ENCODE data around the gene ZNF8. TPM values are rescaled to one million over a fixed set of nuclear protein-coding genes. Genes with fewer than 3 reads are reported as not detected.

ZNF8 gene
- total and polyA plus RNA-seq, 10 of the 15 experiments (the other 5 are each of a cell fraction or from before 2014, with no cell fraction given), result 0.46 to 5.4 (median 2.6) TPM

DNA sequence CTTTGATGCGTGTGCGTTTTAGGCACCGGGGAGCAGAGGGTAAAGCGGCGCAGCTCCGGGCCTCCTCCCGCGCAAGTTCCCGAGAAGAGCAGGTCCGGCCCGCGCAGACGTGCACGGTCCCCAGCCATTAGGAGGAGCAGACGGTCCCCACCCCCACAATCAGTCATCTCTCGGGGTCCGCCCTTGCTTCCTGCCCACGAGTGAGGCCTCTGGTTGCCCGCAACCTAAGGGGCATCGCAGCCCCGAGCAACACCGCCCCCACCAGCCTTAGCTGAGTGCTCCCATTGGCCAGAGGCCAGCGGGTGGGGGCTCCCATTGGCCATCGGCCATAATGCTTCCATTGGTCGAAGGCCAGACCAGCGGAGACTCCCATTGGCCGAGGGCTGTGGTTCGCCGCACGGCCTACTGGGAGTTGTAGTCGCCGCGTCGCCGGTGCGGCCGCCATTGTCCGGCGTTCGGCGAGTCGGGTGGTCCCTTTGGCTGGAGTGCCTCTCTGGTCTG lies at the start of gene ZNF8 (continued):
- TF ChIP-seq, protein P1, sequence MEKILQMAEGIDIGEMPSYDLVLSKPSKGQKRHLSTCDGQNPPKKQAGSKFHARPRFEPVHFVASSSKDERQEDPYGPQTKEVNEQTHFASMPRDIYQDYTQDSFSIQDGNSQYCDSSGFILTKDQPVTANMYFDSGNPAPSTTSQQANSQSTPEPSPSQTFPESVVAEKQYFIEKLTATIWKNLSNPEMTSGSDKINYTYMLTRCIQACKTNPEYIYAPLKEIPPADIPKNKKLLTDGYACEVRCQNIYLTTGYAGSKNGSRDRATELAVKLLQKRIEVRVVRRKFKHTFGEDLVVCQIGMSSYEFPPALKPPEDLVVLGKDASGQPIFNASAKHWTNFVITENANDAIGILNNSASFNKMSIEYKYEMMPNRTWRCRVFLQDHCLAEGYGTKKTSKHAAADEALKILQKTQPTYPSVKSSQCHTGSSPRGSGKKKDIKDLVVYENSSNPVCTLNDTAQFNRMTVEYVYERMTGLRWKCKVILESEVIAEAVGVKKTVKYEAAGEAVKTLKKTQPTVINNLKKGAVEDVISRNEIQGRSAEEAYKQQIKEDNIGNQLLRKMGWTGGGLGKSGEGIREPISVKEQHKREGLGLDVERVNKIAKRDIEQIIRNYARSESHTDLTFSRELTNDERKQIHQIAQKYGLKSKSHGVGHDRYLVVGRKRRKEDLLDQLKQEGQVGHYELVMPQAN (conservative IDR thresholded peaks at IDR 0.05), result no peak
- TF ChIP-seq RUNX3 (IDR thresholded peaks at IDR 0.05; ENCODE audit: low read length) (peak; percentile 80), CBX5 (IDR thresholded peaks at IDR 0.05; ENCODE audit: low read depth) (peak; percentile 54; the same call in 1 of the 2 replicates), HCFC1 (IDR thresholded peaks at IDR 0.05; ENCODE audit: low read length) (peak; percentile 88), ATF7 (IDR thresholded peaks at IDR 0.05; ENCODE audit: low read depth) (peak; percentile 51), MXI1 (IDR thresholded peaks at IDR 0.05; ENCODE audit: low read depth, low read length) (peak; percentile 51; the same call in 1 of the 2 replicates), ZNF274 (IDR thresholded peaks at IDR 0.05; ENCODE audit: insufficient read depth, insufficient read length) (no peak), ZBED1 (IDR thresholded peaks at IDR 0.05; ENCODE audit: borderline replicate concordance) (peak; percentile 28; the same call in 1 of the 2 replicates), KLF5 (IDR thresholded peaks at IDR 0.05; ENCODE audit: partially characterized antibody) (peak; percentile 79), SIX5 (IDR thresholded peaks at IDR 0.05; ENCODE audit: low read depth, low read length, severe bottlenecking) (peak; percentile 80), TCF3 (IDR thresholded peaks at IDR 0.05; ENCODE audit: borderline replicate concordance, insufficient read depth, low read depth, low read length) (no peak), ETV6 (conservative IDR thresholded peaks at IDR 0.05 in 1 of 2, IDR thresholded peaks at IDR 0.05 in 1 of 2; ENCODE audit: borderline replicate concordance in 1 of 2, low read depth in 1 of 2) (no peak), HDGF (IDR thresholded peaks at IDR 0.05) (peak; percentile 95), NR2C1 (IDR thresholded peaks at IDR 0.05) (peak; percentile 29; the same call in 1 of the 2 replicates), EGR1 (IDR thresholded peaks at IDR 0.05; ENCODE audit: borderline replicate concordance in 1 of 2, low read depth in 2 of 2, low read length in 2 of 2) (peak in 1 of 2 experiments; percentile 83; a peak in 2 of 3 replicates), BCL11A (IDR thresholded peaks at IDR 0.05; ENCODE audit: low read depth, low read length) (no peak), CREB1 (IDR thresholded peaks at IDR 0.05; ENCODE audit: low read depth) (peak; percentile 53; the same call in 1 of the 2 replicates), POLR2AphosphoS5 (IDR thresholded peaks at IDR 0.05; ENCODE audit: low read length) (peak; percentile 82), SRF (IDR thresholded peaks at IDR 0.05; ENCODE audit: low read depth in 2 of 2, low read length in 2 of 2) (no peak), ZNF217 (IDR thresholded peaks at IDR 0.05) (no peak), IKZF1 (conservative IDR thresholded peaks at IDR 0.05) (peak; percentile 92), ZZZ3 (IDR thresholded peaks at IDR 0.05; ENCODE audit: control insufficient read depth, insufficient read length, low read depth) (no peak), CHD2 (IDR thresholded peaks at IDR 0.05; ENCODE audit: borderline replicate concordance, low read depth, low read length) (peak; percentile 95)
- TF ChIP-seq, protein P2, sequence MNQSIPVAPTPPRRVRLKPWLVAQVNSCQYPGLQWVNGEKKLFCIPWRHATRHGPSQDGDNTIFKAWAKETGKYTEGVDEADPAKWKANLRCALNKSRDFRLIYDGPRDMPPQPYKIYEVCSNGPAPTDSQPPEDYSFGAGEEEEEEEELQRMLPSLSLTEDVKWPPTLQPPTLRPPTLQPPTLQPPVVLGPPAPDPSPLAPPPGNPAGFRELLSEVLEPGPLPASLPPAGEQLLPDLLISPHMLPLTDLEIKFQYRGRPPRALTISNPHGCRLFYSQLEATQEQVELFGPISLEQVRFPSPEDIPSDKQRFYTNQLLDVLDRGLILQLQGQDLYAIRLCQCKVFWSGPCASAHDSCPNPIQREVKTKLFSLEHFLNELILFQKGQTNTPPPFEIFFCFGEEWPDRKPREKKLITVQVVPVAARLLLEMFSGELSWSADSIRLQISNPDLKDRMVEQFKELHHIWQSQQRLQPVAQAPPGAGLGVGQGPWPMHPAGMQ (IDR thresholded peaks at IDR 0.05; ENCODE audit: borderline replicate concordance), result no peak
- TF ChIP-seq, protein P3, sequence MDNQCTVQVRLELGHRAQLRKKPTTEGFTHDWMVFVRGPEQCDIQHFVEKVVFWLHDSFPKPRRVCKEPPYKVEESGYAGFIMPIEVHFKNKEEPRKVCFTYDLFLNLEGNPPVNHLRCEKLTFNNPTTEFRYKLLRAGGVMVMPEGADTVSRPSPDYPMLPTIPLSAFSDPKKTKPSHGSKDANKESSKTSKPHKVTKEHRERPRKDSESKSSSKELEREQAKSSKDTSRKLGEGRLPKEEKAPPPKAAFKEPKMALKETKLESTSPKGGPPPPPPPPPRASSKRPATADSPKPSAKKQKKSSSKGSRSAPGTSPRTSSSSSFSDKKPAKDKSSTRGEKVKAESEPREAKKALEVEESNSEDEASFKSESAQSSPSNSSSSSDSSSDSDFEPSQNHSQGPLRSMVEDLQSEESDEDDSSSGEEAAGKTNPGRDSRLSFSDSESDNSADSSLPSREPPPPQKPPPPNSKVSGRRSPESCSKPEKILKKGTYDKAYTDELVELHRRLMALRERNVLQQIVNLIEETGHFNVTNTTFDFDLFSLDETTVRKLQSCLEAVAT (IDR thresholded peaks at IDR 0.05), result 0 out of 2 replicates have a peak, but pooled peaks have one; percentile 41
- TF ChIP-seq, protein P4, sequence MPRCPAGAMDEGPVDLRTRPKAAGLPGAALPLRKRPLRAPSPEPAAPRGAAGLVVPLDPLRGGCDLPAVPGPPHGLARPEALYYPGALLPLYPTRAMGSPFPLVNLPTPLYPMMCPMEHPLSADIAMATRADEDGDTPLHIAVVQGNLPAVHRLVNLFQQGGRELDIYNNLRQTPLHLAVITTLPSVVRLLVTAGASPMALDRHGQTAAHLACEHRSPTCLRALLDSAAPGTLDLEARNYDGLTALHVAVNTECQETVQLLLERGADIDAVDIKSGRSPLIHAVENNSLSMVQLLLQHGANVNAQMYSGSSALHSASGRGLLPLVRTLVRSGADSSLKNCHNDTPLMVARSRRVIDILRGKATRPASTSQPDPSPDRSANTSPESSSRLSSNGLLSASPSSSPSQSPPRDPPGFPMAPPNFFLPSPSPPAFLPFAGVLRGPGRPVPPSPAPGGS (IDR thresholded peaks at IDR 0.05; ENCODE audit: borderline replicate concordance, insufficient read depth, low read depth, low read length, poor library complexity, severe bottlenecking), result peak; percentile 90

Data from GM12878 (cell line).